ENCODE data around the gene ANKRD13D.

The ANKRD13D gene

GRCh38 chr11:67309661-67310061 lies 20.6 kb downstream of the ANKRD13D start:
- no peak overlapping the region for H3K4me3 ChIP-seq (ENCODE audit: low read depth, low read length)
- TF ChIP-seq CTCF (IDR thresholded peaks at IDR 0.05; ENCODE audit: low read depth, low read length): no peak

GRCh38 chr11:67310246-67311050 lies 21.3 kb downstream of the ANKRD13D start:
- no peak for TF ChIP-seq CTCF (IDR thresholded peaks at IDR 0.05; ENCODE audit: low read depth, low read length)
- no peak overlapping the region for H3K4me3 ChIP-seq (ENCODE audit: low read depth, low read length)

GRCh38 chr11:67311051-67311555 lies 22.0 kb downstream of the ANKRD13D start:
- TF ChIP-seq CTCF (IDR thresholded peaks at IDR 0.05; ENCODE audit: low read depth, low read length): no peak
- H3K4me3 ChIP-seq (ENCODE audit: low read depth, low read length): no peak overlapping the region

GRCh38 chr11:67311556-67312082 lies 22.5 kb downstream of the ANKRD13D start:
- no peak overlapping the region for H3K4me3 ChIP-seq (ENCODE audit: low read depth, low read length)
- TF ChIP-seq CTCF (IDR thresholded peaks at IDR 0.05; ENCODE audit: low read depth, low read length): no peak

- no peak overlapping the region for H3K4me3 ChIP-seq (ENCODE audit: low read depth, low read length)
- no peak for TF ChIP-seq CTCF (IDR thresholded peaks at IDR 0.05; ENCODE audit: low read depth, low read length)
Measured at GRCh38 chr11:67312187-67313021, 23.3 kb downstream of the ANKRD13D start.

- no peak for TF ChIP-seq CTCF (IDR thresholded peaks at IDR 0.05; ENCODE audit: low read depth, low read length)
- H3K4me3 ChIP-seq (ENCODE audit: low read depth, low read length): no peak overlapping the region
Measured at GRCh38 chr11:67313125-67313890, 24.2 kb downstream of the ANKRD13D start.
